HG02938 (cell line): Measurements from ENCODE around the gene PPP2R2B.

Source experiments
- ATAC-seq: cut with Tn5 transposase; IDR thresholded peaks from one replicate; pipeline ENCODE4 v1.9.1; 2021; ENCODE audit warnings: mild to moderate bottlenecking, moderate library complexity; ENCODE audit not compliant: unreplicated experiment

The PPP2R2B gene

DNA sequence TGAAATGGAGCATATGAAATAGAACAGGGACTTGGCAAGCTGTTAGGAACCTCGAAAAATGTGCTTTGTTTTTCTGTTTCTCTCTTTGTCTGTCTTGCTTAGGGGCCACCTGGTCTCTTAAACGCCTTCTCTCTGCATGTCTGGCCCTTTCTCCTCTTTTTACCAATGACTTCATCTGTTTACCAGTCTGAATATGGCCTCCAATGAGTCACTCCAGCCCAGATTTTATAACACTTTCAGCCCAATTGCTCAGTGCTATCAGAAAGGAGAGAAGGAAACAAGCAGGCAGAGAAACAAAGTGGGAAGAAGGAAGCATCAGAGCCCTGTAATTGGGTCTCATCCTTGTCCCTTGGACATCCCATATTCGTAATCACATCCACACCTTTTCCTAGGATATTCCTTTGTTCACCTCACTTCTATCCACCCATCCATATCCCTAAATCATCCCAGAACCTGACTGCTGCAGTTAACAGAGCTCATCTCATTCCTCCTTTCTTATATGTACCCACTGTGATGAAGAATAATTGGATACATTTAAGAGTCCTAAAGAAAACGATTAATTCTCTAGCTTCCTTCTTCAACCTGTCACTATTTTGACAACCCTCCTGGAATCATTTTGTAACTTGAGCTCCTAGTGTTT is 210.8 kb downstream of the PPP2R2B start:
- no peak for ATAC-seq

DNA sequence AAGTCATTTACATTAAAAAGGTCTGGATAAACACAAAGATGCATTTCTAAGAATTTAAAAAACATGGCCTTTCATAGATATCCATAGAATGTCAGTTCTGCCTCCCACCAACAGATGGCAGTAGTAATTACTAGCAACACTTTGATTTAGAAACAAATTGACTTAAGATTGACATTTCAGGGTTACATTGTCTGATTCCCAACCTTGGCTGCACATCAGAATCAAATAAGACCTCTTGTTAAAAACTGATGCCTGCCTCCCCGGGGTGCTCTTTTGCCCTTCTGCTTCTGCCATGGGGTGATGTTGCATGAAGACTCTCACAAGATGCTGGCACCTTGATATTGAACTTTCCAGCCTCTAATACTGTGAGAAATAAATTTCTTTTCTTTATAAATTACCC is 216.3 kb downstream of the PPP2R2B start:
- no peak for ATAC-seq

DNA sequence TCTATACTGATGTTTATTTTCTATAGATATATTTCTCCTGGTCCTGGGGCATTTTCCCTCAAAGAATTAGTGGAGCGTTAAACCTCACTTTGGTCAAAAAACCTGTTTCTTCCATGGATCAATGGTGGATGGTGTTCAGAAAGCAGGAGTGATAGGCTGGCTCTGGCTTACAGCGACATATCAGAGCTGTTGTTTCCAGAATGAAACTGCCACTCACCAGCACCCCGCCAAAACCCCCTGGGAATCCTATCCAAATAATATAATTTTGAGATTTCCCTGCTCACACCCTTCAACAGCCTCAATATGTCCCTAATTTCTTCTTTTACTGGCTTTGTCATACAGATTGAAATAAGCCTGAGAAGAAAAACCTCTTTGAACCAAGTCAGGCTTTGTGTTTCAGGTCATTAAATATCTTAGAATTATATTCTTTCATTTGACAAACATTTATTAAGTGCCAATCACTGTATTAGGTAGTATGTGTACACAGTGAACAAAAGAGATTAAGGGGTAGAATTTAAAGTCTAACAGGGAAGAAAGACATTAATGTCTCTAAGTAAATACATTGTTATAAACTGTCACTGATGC is 218.1 kb downstream of the PPP2R2B start:
- ATAC-seq = no peak

DNA sequence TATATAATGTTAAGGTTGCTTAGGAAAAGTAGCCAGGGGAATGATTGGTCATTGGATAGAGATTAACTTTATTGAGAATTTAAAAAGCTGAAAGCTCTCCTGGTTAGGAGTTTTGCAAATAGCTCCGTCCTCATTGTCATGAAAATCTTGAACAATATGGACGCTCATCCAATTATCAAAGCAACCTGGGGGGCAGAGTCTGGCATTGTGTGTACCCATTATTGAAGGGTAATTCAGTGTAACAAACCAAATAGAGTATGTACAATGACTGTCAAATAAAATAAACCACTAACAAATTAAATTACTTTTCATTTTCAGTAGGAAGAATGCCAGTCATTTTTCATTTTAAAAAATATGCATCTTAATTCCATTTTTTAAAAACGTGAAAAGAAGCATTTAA is 218.6 kb downstream of the PPP2R2B start:
- no peak for ATAC-seq

DNA sequence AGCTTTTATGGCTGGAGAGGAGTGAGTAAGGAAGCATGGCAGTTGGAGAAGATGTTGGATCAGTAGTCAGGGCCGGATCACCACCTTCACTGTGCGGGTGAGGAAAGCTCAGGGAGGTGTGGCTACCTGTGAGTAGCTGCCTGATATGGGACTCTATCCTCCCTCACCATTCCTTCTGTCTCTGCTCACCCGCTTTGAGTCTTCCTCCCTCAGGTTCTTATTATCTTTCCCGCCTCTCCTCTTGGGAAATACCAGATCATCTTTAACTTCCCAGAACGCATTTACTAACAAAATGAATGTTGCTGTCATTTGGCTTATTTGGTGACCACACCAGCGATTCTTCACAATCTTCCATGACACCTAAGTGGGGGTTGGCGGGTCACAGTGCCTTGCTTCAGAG is 221.9 kb downstream of the PPP2R2B start:
- ATAC-seq = no peak

DNA sequence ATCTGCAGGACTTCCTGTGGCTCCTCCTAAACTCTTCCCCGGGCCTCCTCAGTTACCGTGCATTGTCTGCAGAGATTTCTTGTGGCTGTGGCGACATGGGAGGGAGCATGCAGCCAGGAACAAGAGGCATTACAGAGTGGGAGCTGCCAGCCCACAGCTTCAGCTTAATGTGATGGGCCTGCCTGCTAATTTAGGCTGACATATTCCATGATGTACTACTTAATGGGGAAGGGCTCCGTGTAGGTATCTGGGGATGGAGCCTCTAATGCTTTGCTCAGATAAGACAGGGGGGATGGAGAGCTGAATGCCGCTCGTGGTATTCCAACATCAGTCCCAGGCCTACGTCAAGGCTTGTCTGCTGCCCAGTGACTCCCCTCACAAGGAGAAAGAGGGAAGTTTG is 225.0 kb downstream of the PPP2R2B start:
- no peak for ATAC-seq

DNA sequence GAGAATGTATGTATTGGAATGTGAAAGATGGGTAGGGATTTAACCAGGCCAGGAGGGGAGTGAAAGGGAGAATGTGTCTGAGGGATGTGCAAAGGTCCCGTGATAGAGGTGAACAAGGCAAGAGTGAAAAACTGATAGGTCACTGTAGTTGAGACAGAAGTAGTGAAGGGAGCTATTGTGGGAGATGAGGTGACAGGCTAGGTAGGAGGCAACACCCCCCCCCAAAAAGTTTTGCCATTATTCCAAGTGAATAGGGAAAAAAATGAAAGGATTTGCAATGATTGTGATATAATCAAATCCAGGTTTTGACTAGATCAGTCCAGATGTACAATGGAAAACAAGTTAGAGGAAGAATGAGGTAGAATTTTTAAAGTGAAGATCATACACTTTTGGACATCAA is 226.0 kb downstream of the PPP2R2B start:
- no peak for ATAC-seq

DNA sequence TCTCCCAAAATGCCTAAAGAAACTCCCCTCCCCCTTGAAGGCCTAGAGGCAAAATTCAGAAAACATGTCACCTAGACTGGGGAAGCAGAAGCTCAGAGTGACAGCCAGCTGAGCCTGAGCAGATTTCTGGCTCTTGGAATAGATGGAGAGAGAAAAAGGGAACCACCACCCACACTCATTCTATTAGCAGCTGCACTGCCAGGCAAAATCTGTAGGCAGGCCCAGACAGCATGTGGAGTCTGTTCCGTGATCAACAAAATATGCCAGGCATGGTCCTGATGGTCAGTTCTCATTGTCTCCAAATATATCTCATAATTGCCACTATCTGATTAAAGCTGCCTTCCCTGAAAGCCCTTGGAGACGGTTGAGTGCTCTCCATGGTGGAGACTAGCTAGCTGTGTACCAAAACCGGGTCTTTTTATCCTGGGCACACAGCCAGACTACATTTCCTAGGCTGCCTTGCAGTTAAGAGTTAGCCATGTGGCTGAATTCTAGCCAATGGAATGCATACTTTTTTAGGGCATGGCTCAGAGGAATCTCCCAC is 230.8 kb downstream of the PPP2R2B start:
- ATAC-seq = no peak

DNA sequence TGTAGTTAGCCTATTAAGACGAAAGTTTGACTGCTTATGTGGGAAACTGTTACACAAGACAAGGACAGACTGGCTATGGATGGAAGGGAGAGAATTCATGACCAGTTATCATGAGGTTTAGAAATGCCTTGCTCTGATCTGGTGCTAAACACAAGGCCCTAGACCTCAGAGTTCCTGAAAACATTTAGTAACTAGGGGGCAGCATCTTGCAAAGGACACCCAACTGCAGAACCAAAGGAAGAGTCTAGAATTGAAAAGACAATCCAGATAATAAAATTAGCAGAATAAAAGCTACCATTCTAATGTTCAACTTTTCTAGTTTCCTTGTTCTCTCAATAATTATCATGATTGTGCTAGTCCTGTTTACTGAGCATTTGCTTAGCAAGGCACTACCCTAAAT is 232.1 kb downstream of the PPP2R2B start:
- no peak for ATAC-seq

DNA sequence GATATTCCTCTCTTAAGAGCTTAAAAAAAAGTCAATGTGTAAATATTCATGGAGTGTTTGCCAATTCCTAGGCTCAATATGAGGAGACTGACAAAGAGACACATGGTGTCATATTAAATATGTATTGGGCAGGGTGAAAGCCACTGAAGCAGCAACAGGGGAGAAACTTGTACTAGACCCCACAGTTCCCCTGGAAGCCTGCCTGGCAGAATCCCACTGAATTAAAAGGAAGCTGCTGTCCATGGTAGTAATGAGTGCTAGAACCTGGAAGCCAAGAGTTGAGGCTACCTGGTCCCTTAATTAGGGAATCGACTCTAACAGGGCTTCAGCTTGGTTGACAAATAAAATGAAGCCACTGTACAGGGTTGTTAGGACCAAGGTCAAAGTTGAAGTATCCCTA is 233.2 kb downstream of the PPP2R2B start:
- ATAC-seq = no peak

DNA sequence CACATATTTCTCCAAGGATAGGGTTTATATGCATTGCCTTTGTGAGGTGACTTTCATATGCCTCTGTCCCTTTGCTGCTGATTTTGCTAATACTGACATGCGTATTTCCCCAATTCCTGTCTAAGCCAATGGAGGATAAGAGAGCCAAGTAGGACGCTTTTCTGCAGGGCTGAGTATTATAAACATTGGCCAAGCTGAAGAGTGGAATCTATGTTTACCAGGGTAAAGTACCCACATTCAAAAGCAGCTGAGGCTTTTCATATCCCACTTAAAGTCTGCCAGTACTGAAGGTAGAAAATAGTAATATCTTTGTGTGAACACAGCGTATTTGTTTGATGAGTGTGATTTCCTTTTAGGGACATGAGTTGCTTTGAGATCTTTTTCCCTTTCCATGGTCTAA is 233.7 kb downstream of the PPP2R2B start:
- no peak for ATAC-seq

DNA sequence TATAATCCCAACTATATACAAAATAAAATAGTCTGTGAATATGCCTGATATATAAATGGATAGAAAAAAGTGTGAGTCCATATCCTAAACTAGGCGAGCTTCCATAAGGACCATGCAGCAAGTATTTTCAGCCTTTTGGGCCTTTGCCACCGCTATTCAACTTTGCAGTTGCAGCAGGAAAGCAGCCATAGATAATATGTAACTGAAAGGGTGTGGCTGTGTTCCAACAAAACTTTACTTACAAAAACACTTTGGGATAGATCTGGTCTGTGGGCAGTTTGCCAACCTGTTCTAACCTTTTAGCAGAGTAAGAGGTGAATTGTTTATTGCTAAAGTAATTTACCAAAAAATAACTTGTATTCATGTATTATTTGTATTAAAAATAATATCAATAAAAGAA is 234.8 kb downstream of the PPP2R2B start:
- ATAC-seq = no peak

DNA sequence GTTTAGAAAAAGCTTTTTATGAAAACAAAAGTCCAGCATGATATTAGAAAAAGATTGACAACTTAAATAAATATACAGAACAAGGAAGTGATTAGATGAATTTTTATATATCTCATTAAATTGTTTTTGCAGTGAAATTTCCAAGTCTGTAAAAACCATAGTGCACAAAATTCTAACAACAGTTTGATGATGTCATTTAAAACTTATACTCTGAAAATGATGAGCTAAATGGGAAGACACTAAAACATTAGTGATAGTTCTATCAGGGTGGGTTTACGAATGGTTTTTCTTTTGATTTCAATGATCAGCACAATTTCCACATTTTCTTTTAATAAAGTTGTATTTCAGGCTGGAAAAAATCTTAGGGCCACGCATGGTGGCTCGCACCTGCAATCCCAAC is 236.1 kb downstream of the PPP2R2B start:
- ATAC-seq = no peak

DNA sequence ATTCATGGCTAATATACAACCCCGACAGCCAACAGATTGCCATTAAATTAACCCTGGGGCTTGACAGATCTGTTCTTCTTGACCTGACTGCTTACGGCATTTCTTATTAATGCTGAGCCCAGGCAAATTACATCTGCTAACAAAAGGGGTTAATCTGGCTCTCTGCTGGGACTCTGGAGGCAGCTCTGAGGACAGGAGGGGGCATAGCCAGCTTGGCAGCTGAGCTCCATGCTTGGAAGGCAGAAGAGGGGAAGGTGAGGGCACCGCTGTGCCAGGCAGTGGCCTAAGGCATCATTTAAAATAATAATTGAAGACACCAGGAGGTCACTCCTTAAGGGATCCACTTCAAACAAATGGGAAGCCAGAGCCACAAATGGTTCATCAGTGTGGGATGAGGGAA is 236.6 kb downstream of the PPP2R2B start:
- ATAC-seq = no peak

DNA sequence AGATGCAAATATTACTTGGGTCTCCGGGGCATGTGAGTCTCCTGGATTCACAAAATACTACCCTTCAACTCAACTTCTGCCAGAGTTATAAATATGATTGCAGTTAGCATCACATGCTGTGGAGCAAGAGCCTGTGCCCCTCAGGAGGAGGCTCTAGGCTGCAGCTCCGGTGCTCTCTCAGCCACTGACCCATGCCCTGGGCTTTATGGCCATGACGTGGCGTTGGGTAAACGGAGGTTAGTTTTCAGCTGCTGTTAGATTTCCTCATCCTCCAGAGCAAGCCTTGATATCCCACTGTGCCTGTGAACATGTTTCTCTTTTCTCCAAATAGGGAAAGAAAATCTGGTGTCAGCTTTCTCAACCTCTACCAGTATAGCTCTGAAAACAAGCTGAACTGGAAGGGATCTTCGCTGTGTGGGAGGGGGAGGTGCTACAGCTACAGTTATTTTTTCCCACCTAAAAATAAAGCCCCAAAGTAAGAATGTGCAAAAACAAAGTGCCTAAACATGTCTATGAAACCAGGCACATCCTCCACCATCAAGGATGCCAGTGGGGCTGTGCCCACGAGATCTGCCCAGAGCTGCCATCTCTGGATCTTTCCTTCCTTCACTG is 238.2 kb downstream of the PPP2R2B start:
- ATAC-seq = no peak

DNA sequence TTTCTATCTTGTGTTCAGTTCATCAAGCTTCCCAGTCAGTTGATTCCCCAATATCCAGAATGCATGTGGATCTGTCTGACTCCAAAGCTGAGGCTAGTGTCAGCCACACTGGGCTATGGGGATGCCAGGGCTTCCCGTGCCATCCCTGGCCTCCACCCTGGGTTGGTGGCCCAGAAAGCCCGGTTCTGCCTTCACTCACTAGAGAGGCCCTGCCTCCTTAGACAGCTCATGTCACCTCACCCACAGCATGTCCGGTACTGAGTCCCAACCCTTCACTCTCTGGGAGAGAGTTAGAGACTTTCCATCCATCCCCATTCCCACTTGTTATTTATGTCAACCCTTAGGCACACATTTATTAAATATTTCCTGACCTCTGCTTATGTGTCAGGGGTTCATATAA is 243.1 kb downstream of the PPP2R2B start:
- no peak for ATAC-seq

DNA sequence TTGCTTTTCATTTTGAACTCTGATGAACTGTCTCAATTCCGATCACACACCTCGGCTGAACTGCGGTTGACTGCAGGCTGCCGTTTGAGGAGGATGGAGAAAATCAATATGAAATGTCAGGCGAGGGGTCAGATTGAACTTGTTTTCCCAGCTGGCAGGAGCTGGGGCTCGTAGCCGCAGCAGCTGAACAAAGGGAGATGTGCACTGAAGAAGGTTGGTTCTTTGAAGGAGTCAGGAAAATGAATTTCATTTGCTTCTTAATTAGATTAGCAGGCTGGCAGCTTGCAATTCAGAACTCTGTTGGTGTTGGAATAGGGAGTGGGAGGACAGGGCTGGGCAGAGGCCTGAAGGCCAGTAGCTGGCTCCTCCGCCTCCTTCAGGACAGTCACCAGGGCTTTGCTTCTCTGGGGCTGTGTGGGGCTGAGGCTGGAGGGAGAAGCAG is 245.2 kb downstream of the PPP2R2B start:
- no peak for ATAC-seq

DNA sequence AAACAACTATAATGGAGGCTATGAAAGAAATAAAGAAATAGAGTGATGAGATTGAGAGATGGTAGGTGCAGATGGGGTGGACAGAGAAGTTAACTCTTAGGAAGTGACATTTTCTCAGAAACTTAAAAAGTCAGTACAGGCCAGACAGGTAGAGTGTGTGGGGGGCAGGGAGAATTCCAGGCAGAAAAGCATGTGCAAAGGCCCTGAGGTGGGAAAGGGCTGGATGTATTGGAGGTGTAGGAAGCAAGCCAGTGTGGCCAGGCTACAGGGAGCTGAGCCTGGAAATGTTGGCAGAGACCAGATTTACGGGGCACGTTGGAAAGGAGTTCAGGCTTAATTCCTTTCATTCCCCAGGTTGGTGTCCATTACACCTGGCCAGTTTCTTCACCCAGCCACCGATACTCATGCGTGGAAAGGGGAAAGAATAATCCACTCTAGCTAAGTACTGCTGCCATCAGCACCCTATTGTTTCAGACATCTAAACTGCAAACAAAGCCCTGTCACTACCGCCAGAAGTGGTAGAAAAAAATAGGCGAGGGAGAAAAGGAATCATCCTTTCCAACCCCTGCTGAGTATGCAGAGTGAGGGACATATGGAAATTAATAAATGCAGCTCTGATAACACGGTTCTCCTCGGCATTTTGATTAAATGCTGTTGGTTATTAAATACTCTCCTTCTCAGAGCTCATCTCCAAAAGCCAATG is 245.8 kb downstream of the PPP2R2B start:
- ATAC-seq = no peak

DNA sequence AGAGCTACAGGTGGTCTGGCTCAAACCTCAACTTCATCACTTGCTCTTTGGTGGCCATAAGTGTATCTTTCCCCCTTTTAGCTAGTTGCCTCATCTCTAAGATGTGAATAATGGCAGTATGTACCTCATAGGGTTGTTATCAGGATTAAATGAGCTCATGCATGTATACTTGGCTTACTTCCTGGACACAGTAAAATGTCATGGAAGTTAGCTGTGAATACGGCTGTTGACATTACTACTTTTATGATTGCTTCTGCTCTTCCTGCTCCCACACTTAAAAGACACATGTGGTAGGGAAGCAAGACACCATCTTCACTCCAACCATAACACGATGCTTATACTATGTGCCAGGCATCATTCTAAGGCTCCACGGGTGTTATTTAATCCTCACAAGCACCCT is 248.1 kb downstream of the PPP2R2B start:
- ATAC-seq = no peak

DNA sequence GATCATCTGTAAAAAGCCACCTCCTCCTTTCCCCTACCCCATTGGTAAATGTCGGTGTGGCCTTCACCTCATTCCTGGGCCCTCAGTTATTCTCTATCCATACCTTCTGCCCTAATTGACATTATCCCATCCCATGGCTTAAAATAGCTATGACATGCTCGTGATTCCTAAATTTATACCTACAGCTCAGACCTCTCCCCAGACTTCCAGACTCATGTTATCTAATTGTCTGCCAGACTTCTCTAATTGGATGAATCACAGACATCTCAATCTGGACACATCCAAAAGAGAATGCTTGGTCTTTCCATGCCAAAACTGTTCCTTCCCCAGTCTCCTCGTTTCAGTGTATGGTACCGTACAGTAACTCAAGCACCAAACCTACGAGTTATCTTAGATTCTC is 249.6 kb downstream of the PPP2R2B start:
- no peak for ATAC-seq

DNA sequence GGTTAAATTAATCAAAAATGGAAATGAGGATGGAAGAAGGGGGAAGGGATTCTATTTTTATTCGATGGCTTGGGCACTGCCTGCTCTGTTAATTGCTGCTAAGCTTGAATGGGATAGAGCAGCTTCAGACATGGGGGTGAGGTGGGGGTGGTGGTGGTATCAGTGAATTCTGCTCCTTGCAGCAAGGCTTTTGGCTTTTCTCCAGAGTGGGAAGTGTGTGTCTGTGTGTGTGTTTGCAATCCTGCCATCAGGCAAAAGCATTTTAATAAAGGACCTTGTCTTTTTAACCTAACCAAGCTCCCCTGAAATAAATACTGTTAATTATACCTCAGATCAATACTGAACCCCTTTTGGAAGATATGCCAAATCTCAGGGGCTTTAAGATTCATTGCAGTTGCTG is 251.6 kb downstream of the PPP2R2B start:
- ATAC-seq = no peak

DNA sequence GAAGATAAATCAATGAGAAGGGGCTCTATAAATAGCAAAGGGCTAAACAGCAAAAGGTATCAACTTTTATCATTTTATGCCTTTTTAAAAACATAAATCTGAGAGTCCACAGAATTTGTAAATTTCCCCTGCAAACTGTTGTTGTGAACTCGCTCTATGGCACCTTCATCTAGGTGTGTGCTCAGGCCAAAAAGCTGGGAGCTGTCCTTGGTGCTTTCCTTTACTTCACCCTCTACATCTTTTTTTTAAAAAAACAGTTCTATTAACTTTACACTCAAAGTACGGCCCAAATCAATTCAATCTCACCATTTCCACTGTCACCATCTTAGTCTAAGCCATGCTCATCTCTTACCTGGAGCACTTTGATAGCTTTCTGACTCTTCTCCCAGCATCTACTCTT is 254.4 kb downstream of the PPP2R2B start:
- ATAC-seq = no peak
